ENCODE measurements around the gene DDX42.
"Not testable (repeated sequence)": the region's sequence is repeated elsewhere in the genome, so short reads cannot be mapped to it uniquely, and the experiment has no call there.

The DDX42 gene

GRCh38 chr17:63853260-63853659 lies 79.3 kb downstream of the DDX42 start:
- CTCF ChIA-PET = interaction anchor here (1.0 to 4.6 kb wide), 2 partner anchors 13 to 25 kb away, joined by 3 to 47 read pairs; no protein-coding TSS in a partner anchor
- POLR2A ChIA-PET = no interaction called here
- no peak for TF ChIP-seq CTCF (IDR thresholded peaks at IDR 0.05; ENCODE audit: insufficient read depth, low read length, missing control alignments)
- no peak for DNase-seq (ENCODE audit: low read depth, low spot score)
- no peak overlapping the region for H3K4me3 ChIP-seq (ENCODE audit: low read depth, low read length)

GRCh38 chr17:63854709-63855108 lies 80.7 kb downstream of the DDX42 start:
- TF ChIP-seq CTCF (IDR thresholded peaks at IDR 0.05; ENCODE audit: insufficient read depth, low read length, missing control alignments) = no peak
- ChIA-PET POLR2A (no interaction called here), CTCF (interaction anchor here (1.3 to 4.6 kb wide), 2 partner anchors 10 to 11 kb away, joined by 3 to 47 read pairs; no protein-coding TSS in a partner anchor)
- DNase-seq (ENCODE audit: low read depth, low spot score) = no peak
- no peak overlapping the region for H3K4me3 ChIP-seq (ENCODE audit: low read depth, low read length)

- POLR2A ChIA-PET = no interaction called here
- CTCF ChIA-PET = interaction anchor here (1.3 to 4.6 kb wide), 2 partner anchors 10 to 11 kb away, joined by 3 to 47 read pairs; no protein-coding TSS in a partner anchor
- DNase-seq (ENCODE audit: low read depth, low spot score) = no peak
These were observed 81.2 kb downstream of the DDX42 start for GRCh38 chr17:63855185-63855584.

GRCh38 chr17:63856425-63856824 lies 82.5 kb downstream of the DDX42 start:
- CTCF ChIA-PET = interaction anchor here (0.9 to 4.6 kb wide), 3 partner anchors 9 to 11 kb away, joined by 3 to 47 read pairs (median 3); no protein-coding TSS in a partner anchor
- DNase-seq (ENCODE audit: low read depth, low spot score); POLR2A ChIA-PET; H3K4me3 ChIP-seq (ENCODE audit: low read depth, low read length): not testable (repeated sequence)

More at GRCh38 chr17:63855185-63855584, 81.2 kb downstream of the DDX42 start:
- H3K4me3 ChIP-seq (ENCODE audit: low read depth, low read length) = no peak overlapping the region
- no peak for TF ChIP-seq CTCF (IDR thresholded peaks at IDR 0.05; ENCODE audit: insufficient read depth, low read length, missing control alignments)

- no peak overlapping the region for H3K4me3 ChIP-seq (ENCODE audit: low read depth, low read length)
- DNase-seq (ENCODE audit: low read depth, low spot score) = no peak
- POLR2A ChIA-PET = interaction anchor here (0.6 kb wide), 1 partner anchor 16 kb away, joined by 7 read pairs; no protein-coding TSS in a partner anchor
- TF ChIP-seq CTCF (IDR thresholded peaks at IDR 0.05; ENCODE audit: insufficient read depth, low read length, missing control alignments) = no peak
- CTCF ChIA-PET = interaction anchor here (1.7 to 4.9 kb wide), 5 partner anchors 8 to 19 kb away, joined by 6 to 35 read pairs (median 7); partner anchors contain the start of gene SMARCD2
These were observed 85.3 kb downstream of the DDX42 start for GRCh38 chr17:63859257-63859656.

- POLR2A ChIA-PET; H3K4me3 ChIP-seq (ENCODE audit: low read depth, low read length); DNase-seq (ENCODE audit: low read depth, low spot score): not testable (repeated sequence)
- peak; percentile 17 for TF ChIP-seq CTCF (IDR thresholded peaks at IDR 0.05; ENCODE audit: insufficient read depth, low read length, missing control alignments)
- CTCF ChIA-PET = interaction anchor here (0.7 to 4.8 kb wide), 18 partner anchors 8 to 267 kb away, joined by 3 to 47 read pairs (median 6); partner anchors contain the start of genes GH1, GH2 and ICAM2
These were observed 92.7 kb downstream of the DDX42 start for GRCh38 chr17:63866625-63867024.
